ENCODE data around the gene KRT4.

The KRT4 gene

GRCh38 chr12:52832985-52833905 lies 19.3 kb upstream of the KRT4 start:
- Histone ChIP-seq H2AK5ac (ENCODE audit: low read length) (no peak overlapping the region), H2BK5ac (ENCODE audit: low read depth, low read length, poor library complexity) (no peak overlapping the region), H4K12ac (ENCODE audit: low read depth, low read length) (no peak overlapping the region), H3K79me1 (ENCODE audit: low read length) (no peaks in the 10 kb centered on the region), H3K18ac (ENCODE audit: low read length) (no peak overlapping the region), H4K91ac (ENCODE audit: low read depth, low read length) (no peak overlapping the region), H3K79me2 (ENCODE audit: control insufficient read depth, insufficient read depth, low read length, poor library complexity) (no peaks in the 10 kb centered on the region), H3K4me1 (ENCODE audit: control insufficient read depth in 1 of 2, insufficient read depth in 2 of 2, low read length in 2 of 2) (peaks cover 3 to 4% of the 10 kb centered on the region in 2 experiments), H2BK12ac (ENCODE audit: low read length) (no peak overlapping the region), H3K27me3 (ENCODE audit: insufficient read depth, low read length) (no peaks in the 10 kb centered on the region), H3K27ac (ENCODE audit: low read depth, low read length) (no peak overlapping the region), H3K4me3 (ENCODE audit: low read depth, low read length) (no peak overlapping the region), H3K4ac (ENCODE audit: low read depth, low read length) (no peak overlapping the region), H2AFZ (ENCODE audit: insufficient read depth, low read length, poor library complexity) (no peak overlapping the region), H3K23ac (ENCODE audit: low read length) (no peak overlapping the region), H4K8ac (ENCODE audit: low read depth, low read length) (no peak overlapping the region), H2BK120ac (ENCODE audit: insufficient read depth, low read length, poor library complexity) (no peak overlapping the region), H3K36me3 (ENCODE audit: control insufficient read depth in 1 of 2, insufficient read depth in 2 of 2, low read length in 2 of 2) (no peaks in the 10 kb centered on the region), H3K9ac (ENCODE audit: low read length) (no peak overlapping the region), H3K4me2 (ENCODE audit: low read length) (no peak overlapping the region), H3K9me3 (ENCODE audit: insufficient read depth, low read depth, low read length) (peaks cover 4% of the 10 kb centered on the region), H3K14ac (ENCODE audit: low read length) (no peak overlapping the region)
- WGBS (ENCODE audit: extremely low coverage, insufficient coverage, insufficient read length): no CpG with 5 or more reads among the region's 20 CpGs
- DNase-seq: no peak

GRCh38 chr12:52832451-52832850 lies 18.5 kb upstream of the KRT4 start:
- H3K23ac ChIP-seq (ENCODE audit: low read length): no peak overlapping the region

GRCh38 chr12:52831251-52831650 lies 17.3 kb upstream of the KRT4 start:
- no peaks in the 10 kb centered on the region for H3K27me3 ChIP-seq (ENCODE audit: insufficient read depth, low read length)
- no peak overlapping the region for H3K14ac ChIP-seq (ENCODE audit: low read length)
- no peak overlapping the region for H2AK5ac ChIP-seq (ENCODE audit: low read length)
- H3K4me1 ChIP-seq (ENCODE audit: control insufficient read depth in 1 of 2, insufficient read depth in 2 of 2, low read length in 2 of 2): peaks cover 2 to 6% of the 10 kb centered on the region in 2 experiments
- DNase-seq: no peak
- H2BK5ac ChIP-seq (ENCODE audit: low read depth, low read length, poor library complexity): no peak overlapping the region
- H3K23ac ChIP-seq (ENCODE audit: low read length): no peak overlapping the region
- no CpG with 5 or more reads among the region's 7 CpGs for WGBS (ENCODE audit: extremely low coverage, insufficient coverage, insufficient read length)
- H4K8ac ChIP-seq (ENCODE audit: low read depth, low read length): no peak overlapping the region
- H2AFZ ChIP-seq (ENCODE audit: insufficient read depth, low read length, poor library complexity): no peak overlapping the region
- H3K79me1 ChIP-seq (ENCODE audit: low read length): no peaks in the 10 kb centered on the region
- no peak overlapping the region for H4K12ac ChIP-seq (ENCODE audit: low read depth, low read length)
- no peak overlapping the region for H3K18ac ChIP-seq (ENCODE audit: low read length)
- no peak overlapping the region for H3K9ac ChIP-seq (ENCODE audit: low read length)
- no peaks in the 10 kb centered on the region for H3K79me2 ChIP-seq (ENCODE audit: control insufficient read depth, insufficient read depth, low read length, poor library complexity)
- H3K27ac ChIP-seq (ENCODE audit: low read depth, low read length): no peak overlapping the region
- no peak overlapping the region for H2BK12ac ChIP-seq (ENCODE audit: low read length)
- no peak overlapping the region for H4K91ac ChIP-seq (ENCODE audit: low read depth, low read length)
- no peaks in the 10 kb centered on the region for H3K36me3 ChIP-seq (ENCODE audit: control insufficient read depth in 1 of 2, insufficient read depth in 2 of 2, low read length in 2 of 2)
- H2BK120ac ChIP-seq (ENCODE audit: insufficient read depth, low read length, poor library complexity): no peak overlapping the region
- H3K4ac ChIP-seq (ENCODE audit: low read depth, low read length): no peak overlapping the region
- peaks cover 4% of the 10 kb centered on the region for H3K9me3 ChIP-seq (ENCODE audit: insufficient read depth, low read depth, low read length)
- H3K4me2 ChIP-seq (ENCODE audit: low read length): no peak overlapping the region
- H3K4me3 ChIP-seq (ENCODE audit: low read depth, low read length): no peak overlapping the region

More at GRCh38 chr12:52832451-52832850, 18.5 kb upstream of the KRT4 start:
- Histone ChIP-seq H2BK5ac (ENCODE audit: low read depth, low read length, poor library complexity) (no peak overlapping the region), H2AFZ (ENCODE audit: insufficient read depth, low read length, poor library complexity) (no peak overlapping the region), H3K27me3 (ENCODE audit: insufficient read depth, low read length) (no peaks in the 10 kb centered on the region), H3K36me3 (ENCODE audit: control insufficient read depth in 1 of 2, insufficient read depth in 2 of 2, low read length in 2 of 2) (no peaks in the 10 kb centered on the region), H2AK5ac (ENCODE audit: low read length) (no peak overlapping the region), H3K27ac (ENCODE audit: low read depth, low read length) (no peak overlapping the region), H3K4me3 (ENCODE audit: low read depth, low read length) (no peak overlapping the region), H3K79me1 (ENCODE audit: low read length) (no peaks in the 10 kb centered on the region), H3K18ac (ENCODE audit: low read length) (no peak overlapping the region), H4K91ac (ENCODE audit: low read depth, low read length) (no peak overlapping the region), H2BK120ac (ENCODE audit: insufficient read depth, low read length, poor library complexity) (no peak overlapping the region), H3K4me2 (ENCODE audit: low read length) (no peak overlapping the region), H4K8ac (ENCODE audit: low read depth, low read length) (no peak overlapping the region), H3K4me1 (ENCODE audit: control insufficient read depth in 1 of 2, insufficient read depth in 2 of 2, low read length in 2 of 2) (peaks cover 3 to 4% of the 10 kb centered on the region in 2 experiments), H4K12ac (ENCODE audit: low read depth, low read length) (no peak overlapping the region), H3K79me2 (ENCODE audit: control insufficient read depth, insufficient read depth, low read length, poor library complexity) (no peaks in the 10 kb centered on the region), H2BK12ac (ENCODE audit: low read length) (no peak overlapping the region), H3K9ac (ENCODE audit: low read length) (no peak overlapping the region), H3K4ac (ENCODE audit: low read depth, low read length) (no peak overlapping the region), H3K9me3 (ENCODE audit: insufficient read depth, low read depth, low read length) (peaks cover 4% of the 10 kb centered on the region), H3K14ac (ENCODE audit: low read length) (no peak overlapping the region)
- no CpG with 5 or more reads among the region's 3 CpGs for WGBS (ENCODE audit: extremely low coverage, insufficient coverage, insufficient read length)
- peak; percentile 25 to 58 for DNase-seq

GRCh38 chr12:52829986-52830770 lies 16.3 kb upstream of the KRT4 start:
- H2AFZ ChIP-seq (ENCODE audit: insufficient read depth, low read length, poor library complexity): no peak overlapping the region
- WGBS (ENCODE audit: extremely low coverage, insufficient coverage, insufficient read length): no CpG with 5 or more reads among the region's 8 CpGs
- no peak overlapping the region for H2BK5ac ChIP-seq (ENCODE audit: low read depth, low read length, poor library complexity)
- peaks cover 0 to 2% of the 10 kb centered on the region in 2 experiments for H3K4me1 ChIP-seq (ENCODE audit: control insufficient read depth in 1 of 2, insufficient read depth in 2 of 2, low read length in 2 of 2)
- H3K36me3 ChIP-seq (ENCODE audit: control insufficient read depth in 1 of 2, insufficient read depth in 2 of 2, low read length in 2 of 2): no peaks in the 10 kb centered on the region
- H4K91ac ChIP-seq (ENCODE audit: low read depth, low read length): no peak overlapping the region
- H3K14ac ChIP-seq (ENCODE audit: low read length): no peak overlapping the region
- H2BK120ac ChIP-seq (ENCODE audit: insufficient read depth, low read length, poor library complexity): no peak overlapping the region
- H3K4me2 ChIP-seq (ENCODE audit: low read length): no peak overlapping the region
- no peak overlapping the region for H4K12ac ChIP-seq (ENCODE audit: low read depth, low read length)
- H3K27ac ChIP-seq (ENCODE audit: low read depth, low read length): no peak overlapping the region
- no peaks in the 10 kb centered on the region for H3K79me2 ChIP-seq (ENCODE audit: control insufficient read depth, insufficient read depth, low read length, poor library complexity)
- peaks cover 4% of the 10 kb centered on the region for H3K9me3 ChIP-seq (ENCODE audit: insufficient read depth, low read depth, low read length)
- DNase-seq: no peak
- no peak overlapping the region for H3K23ac ChIP-seq (ENCODE audit: low read length)
- no peaks in the 10 kb centered on the region for H3K27me3 ChIP-seq (ENCODE audit: insufficient read depth, low read length)
- no peak overlapping the region for H3K18ac ChIP-seq (ENCODE audit: low read length)
- no peak overlapping the region for H3K9ac ChIP-seq (ENCODE audit: low read length)
- H2BK12ac ChIP-seq (ENCODE audit: low read length): no peak overlapping the region
- H3K79me1 ChIP-seq (ENCODE audit: low read length): no peaks in the 10 kb centered on the region
- H2AK5ac ChIP-seq (ENCODE audit: low read length): no peak overlapping the region
- H3K4ac ChIP-seq (ENCODE audit: low read depth, low read length): no peak overlapping the region
- H3K4me3 ChIP-seq (ENCODE audit: low read depth, low read length): no peak overlapping the region
- no peak overlapping the region for H4K8ac ChIP-seq (ENCODE audit: low read depth, low read length)
